Transverse colon (tissue), 4 donors: ENCODE data around the gene SLC2A13.

Experiments
- EP300 ChIP-seq: sonication (generic); formaldehyde crosslinking; IDR thresholded peaks from one replicate; pipeline ENCODE4 v1.6.1; 2017; ENCODE audit warnings: antibody characterized with exemption, low read depth
- POLR2A ChIP-seq: fragments of 450-650 bp; IDR thresholded peaks from one replicate; pipeline ENCODE4 v1.6.1; 2016; ENCODE audit warnings: antibody characterized with exemption, mild to moderate bottlenecking, moderate library complexity
- POLR2AphosphoS5 ChIP-seq, 3 donors: sonication (generic); formaldehyde crosslinking; IDR thresholded peaks; one replicate each; pipeline ENCODE4 v1.6.1; 2016; ENCODE audit warnings: antibody characterized with exemption in 3 of 3
- TF ChIP-seq, protein P1 (sequence below), 5 experiments: fragments of 200-600 bp in 3 of 5; fragments of 450-650 bp in 2 of 5; sonication (generic) in 3 of 5; IDR thresholded peaks; 1 replicate in 2 of 5; 2 replicates in 3 of 5; pipeline ENCODE4 v1.5.1; 2016 to 2017; ENCODE audit warnings: antibody characterized with exemption in 5 of 5, inconsistent platforms in 3 of 5, mild to moderate bottlenecking in 2 of 5, moderate library complexity in 1 of 5

- no peak for TF ChIP-seq POLR2A
- no peak for TF ChIP-seq POLR2AphosphoS5 (IDR thresholded peaks at IDR 0.05)
- TF ChIP-seq, protein P1, sequence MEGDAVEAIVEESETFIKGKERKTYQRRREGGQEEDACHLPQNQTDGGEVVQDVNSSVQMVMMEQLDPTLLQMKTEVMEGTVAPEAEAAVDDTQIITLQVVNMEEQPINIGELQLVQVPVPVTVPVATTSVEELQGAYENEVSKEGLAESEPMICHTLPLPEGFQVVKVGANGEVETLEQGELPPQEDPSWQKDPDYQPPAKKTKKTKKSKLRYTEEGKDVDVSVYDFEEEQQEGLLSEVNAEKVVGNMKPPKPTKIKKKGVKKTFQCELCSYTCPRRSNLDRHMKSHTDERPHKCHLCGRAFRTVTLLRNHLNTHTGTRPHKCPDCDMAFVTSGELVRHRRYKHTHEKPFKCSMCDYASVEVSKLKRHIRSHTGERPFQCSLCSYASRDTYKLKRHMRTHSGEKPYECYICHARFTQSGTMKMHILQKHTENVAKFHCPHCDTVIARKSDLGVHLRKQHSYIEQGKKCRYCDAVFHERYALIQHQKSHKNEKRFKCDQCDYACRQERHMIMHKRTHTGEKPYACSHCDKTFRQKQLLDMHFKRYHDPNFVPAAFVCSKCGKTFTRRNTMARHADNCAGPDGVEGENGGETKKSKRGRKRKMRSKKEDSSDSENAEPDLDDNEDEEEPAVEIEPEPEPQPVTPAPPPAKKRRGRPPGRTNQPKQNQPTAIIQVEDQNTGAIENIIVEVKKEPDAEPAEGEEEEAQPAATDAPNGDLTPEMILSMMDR (IDR thresholded peaks at IDR 0.05) = no peak
- TF ChIP-seq EP300 = no peak
Observed at GRCh38 chr12:39873065-39873464, 232.8 kb downstream of the SLC2A13 start.
